Endothelial cell (in vitro differentiated cells): Measurements from ENCODE around the gene RRP12. TPM values are rescaled to one million over a fixed set of nuclear protein-coding genes. Genes with fewer than 3 reads are reported as not detected.

ENCODE experiments used
- total RNA-seq: library from RNA; stranded (reverse); fragmentation: NEBNext Ultra II Directional; extraction: Animal tissue kit (Norgen Biotek cat#: 25700); gene quantifications from one replicate; pipeline ENCODE4 v1.2.1, GENCODE V29; 2021; ENCODE audit not compliant: unreplicated experiment

RRP12 gene
- total RNA-seq, 1 donor from 2014 or later, result 19.5 TPM

Other genes starting within 250 kb of the RRP12 start
- 0.54 TPM for gene SLIT1, start 215.4 kb downstream of the RRP12 start, total RNA-seq
- gene ARHGAP19, start 108.7 kb downstream of the RRP12 start, total RNA-seq, result 19.8 TPM
- gene FRAT1, start 82.1 kb downstream of the RRP12 start, total RNA-seq, result 8.0 TPM
- 25.6 TPM for gene FRAT2, start 66.6 kb downstream of the RRP12 start, total RNA-seq
- 291 TPM for gene PGAM1, start 24.9 kb upstream of the RRP12 start, total RNA-seq
- 36.0 TPM for gene EXOSC1, start 44.7 kb upstream of the RRP12 start, total RNA-seq
- 45.0 TPM for gene ZDHHC16, start 44.8 kb upstream of the RRP12 start, total RNA-seq
- gene MMS19, start 97.1 kb upstream of the RRP12 start, total RNA-seq, result 127 TPM
- gene UBTD1, start 97.6 kb upstream of the RRP12 start, total RNA-seq, result 78.0 TPM
- gene ANKRD2, start 171.4 kb upstream of the RRP12 start, total RNA-seq, result 0.33 TPM
- 0.85 TPM for gene HOGA1, start 183.0 kb upstream of the RRP12 start, total RNA-seq
- not detected for gene C10orf62, start 188.4 kb upstream of the RRP12 start, total RNA-seq
- gene MORN4, start 232.2 kb upstream of the RRP12 start, total RNA-seq, result 10.9 TPM
- gene PI4K2A, start 239.3 kb upstream of the RRP12 start, total RNA-seq, result 35.4 TPM